BLaER1 (cell line): ENCODE measurements around the gene GPR108.
"Not testable (repeated sequence)": the region's sequence is repeated elsewhere in the genome, so short reads cannot be mapped to it uniquely, and the experiment has no call there.

Source experiments
- H3K27ac ChIP-seq: shearing (Covaris generic); formaldehyde crosslinking; 2 replicates; pipeline ENCODE4 v1.8.1; 2022
- H3K27me3 ChIP-seq: shearing (Covaris generic); formaldehyde crosslinking; 2 replicates; pipeline ENCODE4 v1.8.1; 2022
- H3K36me3 ChIP-seq: shearing (Covaris generic); formaldehyde crosslinking; 2 replicates; pipeline ENCODE4 v1.8.1; 2022
- H3K4me1 ChIP-seq: shearing (Covaris generic); formaldehyde crosslinking; 2 replicates; pipeline ENCODE4 v1.8.1; 2022
- H3K4me2 ChIP-seq: shearing (Covaris generic); formaldehyde crosslinking; 2 replicates; pipeline ENCODE4 v1.8.1; 2022
- H3K4me3 ChIP-seq: shearing (Covaris generic); formaldehyde crosslinking; 2 replicates; pipeline ENCODE4 v1.8.1; 2022
- H3K9ac ChIP-seq: shearing (Covaris generic); formaldehyde crosslinking; 2 replicates; pipeline ENCODE4 v1.8.1; 2022
- H3K9me3 ChIP-seq: shearing (Covaris generic); formaldehyde crosslinking; 2 replicates; pipeline ENCODE4 v1.8.1; 2022
- H4K20me1 ChIP-seq: shearing (Covaris generic); formaldehyde crosslinking; 2 replicates; pipeline ENCODE4 v1.8.1; 2022
- Cebpa-rat ChIP-seq: shearing (Covaris generic); IDR thresholded peaks from 2 replicates; pipeline ENCODE4 v1.8.1; 2022

Gene GPR108

GRCh38 chr19:6714749-6715555, 22.4 kb downstream of the GPR108 start:
- no peaks in the 10 kb centered on the region for H3K9me3 ChIP-seq
- peaks cover 24% of the 10 kb centered on the region for H3K27me3 ChIP-seq
- TF ChIP-seq Cebpa-rat: no peak
- no peaks in the 10 kb centered on the region for H3K36me3 ChIP-seq
- no peak overlapping the region for H3K4me3 ChIP-seq
- no peak overlapping the region for H3K9ac ChIP-seq
- H4K20me1 ChIP-seq: no peaks in the 10 kb centered on the region
- no peak overlapping the region for H3K27ac ChIP-seq
- H3K4me2 ChIP-seq: no peak overlapping the region
- H3K4me1 ChIP-seq: no peaks in the 10 kb centered on the region

GRCh38 chr19:6713773-6714692, 23.3 kb downstream of the GPR108 start:
- no peak overlapping the region for H3K27ac ChIP-seq
- peaks cover 33% of the 10 kb centered on the region for H3K27me3 ChIP-seq
- H3K4me2 ChIP-seq: no peak overlapping the region
- H4K20me1 ChIP-seq: no peaks in the 10 kb centered on the region
- no peaks in the 10 kb centered on the region for H3K36me3 ChIP-seq
- H3K4me1 ChIP-seq: no peaks in the 10 kb centered on the region
- no peaks in the 10 kb centered on the region for H3K9me3 ChIP-seq
- TF ChIP-seq Cebpa-rat: no peak
- H3K4me3 ChIP-seq: no peak overlapping the region
- no peak overlapping the region for H3K9ac ChIP-seq

GRCh38 chr19:6712692-6713670, 24.4 kb downstream of the GPR108 start:
- no peak overlapping the region for H3K27ac ChIP-seq
- TF ChIP-seq Cebpa-rat: no peak
- H3K4me1 ChIP-seq: no peaks in the 10 kb centered on the region
- H3K36me3 ChIP-seq: no peaks in the 10 kb centered on the region
- H3K4me2 ChIP-seq: no peak overlapping the region
- H3K9me3 ChIP-seq: no peaks in the 10 kb centered on the region
- H3K27me3 ChIP-seq: peaks cover 44% of the 10 kb centered on the region
- H4K20me1 ChIP-seq: no peaks in the 10 kb centered on the region
- H3K4me3 ChIP-seq: no peak overlapping the region
- H3K9ac ChIP-seq: no peak overlapping the region

GRCh38 chr19:6712231-6712630, 25.1 kb downstream of the GPR108 start:
- H4K20me1 ChIP-seq: no peaks in the 10 kb centered on the region

GRCh38 chr19:6711605-6712004, 25.8 kb downstream of the GPR108 start:
- no peak overlapping the region for H3K4me2 ChIP-seq
- peaks cover 49% of the 10 kb centered on the region for H3K27me3 ChIP-seq
- TF ChIP-seq Cebpa-rat: no peak
- no peaks in the 10 kb centered on the region for H4K20me1 ChIP-seq
- no peaks in the 10 kb centered on the region for H3K4me1 ChIP-seq
- no peak overlapping the region for H3K9ac ChIP-seq
- H3K4me3 ChIP-seq: no peak overlapping the region
- H3K36me3 ChIP-seq: no peaks in the 10 kb centered on the region
- H3K9me3 ChIP-seq: no peaks in the 10 kb centered on the region
- no peak overlapping the region for H3K27ac ChIP-seq

More at GRCh38 chr19:6712231-6712630, 25.1 kb downstream of the GPR108 start:
- Histone ChIP-seq H3K4me2 (no peak overlapping the region), H3K36me3 (no peaks in the 10 kb centered on the region), H3K27ac (no peak overlapping the region), H3K9ac (no peak overlapping the region), H3K4me3 (no peak overlapping the region), H3K4me1 (no peaks in the 10 kb centered on the region), H3K9me3 (no peaks in the 10 kb centered on the region), H3K27me3 (peaks cover 49% of the 10 kb centered on the region)
- no peak for TF ChIP-seq Cebpa-rat

GRCh38 chr19:6711078-6711361, 26.4 kb downstream of the GPR108 start:
- H4K20me1 ChIP-seq: no peaks in the 10 kb centered on the region
- no peak overlapping the region for H3K9ac ChIP-seq
- H3K4me3 ChIP-seq: no peak overlapping the region
- no peak overlapping the region for H3K4me2 ChIP-seq
- H3K36me3 ChIP-seq: no peaks in the 10 kb centered on the region
- no peak for TF ChIP-seq Cebpa-rat
- peaks cover 49% of the 10 kb centered on the region for H3K27me3 ChIP-seq
- no peak overlapping the region for H3K27ac ChIP-seq
- H3K4me1 ChIP-seq: no peaks in the 10 kb centered on the region
- no peaks in the 10 kb centered on the region for H3K9me3 ChIP-seq

GRCh38 chr19:6710273-6711077, 26.9 kb downstream of the GPR108 start:
- no peak overlapping the region for H3K9ac ChIP-seq
- no peak overlapping the region for H3K4me2 ChIP-seq
- H3K27ac ChIP-seq: no peak overlapping the region
- peaks cover 49% of the 10 kb centered on the region for H3K27me3 ChIP-seq
- no peaks in the 10 kb centered on the region for H3K4me1 ChIP-seq
- H3K36me3 ChIP-seq: no peaks in the 10 kb centered on the region
- no peak for TF ChIP-seq Cebpa-rat
- no peak overlapping the region for H3K4me3 ChIP-seq
- H4K20me1 ChIP-seq: no peaks in the 10 kb centered on the region
- no peaks in the 10 kb centered on the region for H3K9me3 ChIP-seq

GRCh38 chr19:6709549-6709948, 27.8 kb downstream of the GPR108 start:
- no peak overlapping the region for H3K9ac ChIP-seq
- H4K20me1 ChIP-seq: no peaks in the 10 kb centered on the region
- peaks cover 49% of the 10 kb centered on the region for H3K27me3 ChIP-seq
- TF ChIP-seq Cebpa-rat: no peak
- no peak overlapping the region for H3K27ac ChIP-seq
- H3K4me2 ChIP-seq: no peak overlapping the region
- no peaks in the 10 kb centered on the region for H3K36me3 ChIP-seq
- no peak overlapping the region for H3K4me3 ChIP-seq
- no peaks in the 10 kb centered on the region for H3K9me3 ChIP-seq
- no peaks in the 10 kb centered on the region for H3K4me1 ChIP-seq

- not testable (repeated sequence) for H3K4me3 ChIP-seq, H3K36me3 ChIP-seq, H3K9ac ChIP-seq, H3K27ac ChIP-seq, H3K9me3 ChIP-seq, H3K4me1 ChIP-seq, H4K20me1 ChIP-seq, H3K4me2 ChIP-seq
- H3K27me3 ChIP-seq: peaks cover 49% of the 10 kb centered on the region
Measured at GRCh38 chr19:6708913-6709312, 28.5 kb downstream of the GPR108 start.
